A673 (cell line): ENCODE data around the gene COBLL1. TPM values are rescaled to one million over a fixed set of nuclear protein-coding genes. Genes with fewer than 3 reads are reported as not detected.

Experiments
- BruUV-seq: library from RNA; stranded (reverse); fragments of 400-500 nt; replicated peaks from 2 replicates; lab custom pipeline; 2021; lab: Mats Ljungman, UMichigan
- CTCF ChIA-PET: fragments of 300-600 bp; sonication (Branson Sonifier 250); formaldehyde crosslinking; loops from one replicate; lab custom pipeline; 2022; ENCODE audit warnings: antibody characterized with exemption; lab: Charles Lee
- POLR2A ChIA-PET: fragments of 300-600 bp; sonication (Branson Sonifier 250); formaldehyde crosslinking; loops from one replicate; lab custom pipeline; 2022; ENCODE audit warnings: antibody characterized with exemption; ENCODE audit not compliant: low non-redundant PET; lab: Charles Lee
- DNase-seq: peaks from one replicate; pipeline ENCODE4 v3.0.0-alpha.2; 2015; ENCODE audit warnings: low spot score
- H3K27ac ChIP-seq: fragments of 200-600 bp; sonication (generic); 2 replicates; pipeline ENCODE4 v1.5.1; 2016; ENCODE audit warnings: mixed run types, low read depth, mild to moderate bottlenecking, mixed read lengths, antibody characterized with exemption, low read length; ENCODE audit not compliant: poor library complexity, severe bottlenecking
- H3K27me3 ChIP-seq: fragments of 200-600 bp; sonication (generic); replicated peaks from 2 replicates; pipeline ENCODE4 v1.6.1; 2017; ENCODE audit warnings: mixed run types, low read depth, mild to moderate bottlenecking, mixed read lengths, antibody characterized with exemption, low read length; ENCODE audit not compliant: insufficient read depth, poor library complexity
- H3K36me3 ChIP-seq: fragments of 200-600 bp; sonication (generic); 2 replicates; pipeline ENCODE4 v1.6.1; 2016; ENCODE audit warnings: mixed run types, mild to moderate bottlenecking, mixed read lengths, antibody characterized with exemption, low read length; ENCODE audit not compliant: insufficient read depth, poor library complexity, severe bottlenecking
- H3K4me1 ChIP-seq: fragments of 200-600 bp; sonication (generic); 2 replicates; pipeline ENCODE4 v1.6.1; 2017; ENCODE audit warnings: mixed run types, mild to moderate bottlenecking, mixed read lengths, antibody characterized with exemption, low read length; ENCODE audit not compliant: insufficient read depth, poor library complexity, severe bottlenecking
- H3K4me3 ChIP-seq: fragments of 200-600 bp; sonication (generic); 2 replicates; pipeline ENCODE4 v1.5.1; 2016; ENCODE audit warnings: low read depth, mixed run types, mild to moderate bottlenecking, mixed read lengths, low read length; ENCODE audit not compliant: poor library complexity, severe bottlenecking
- H3K9me3 ChIP-seq: fragments of 200-600 bp; sonication (generic); 2 replicates; pipeline ENCODE4 v1.6.1; 2016; ENCODE audit warnings: mixed run types, low read depth, mild to moderate bottlenecking, mixed read lengths, antibody characterized with exemption, low read length; ENCODE audit not compliant: poor library complexity, severe bottlenecking
- EZH2 ChIP-seq: fragments of 200-600 bp; sonication (generic); IDR thresholded peaks from 2 replicates; pipeline ENCODE4 v1.6.1; 2017; ENCODE audit warnings: borderline replicate concordance, low read depth, mild to moderate bottlenecking, mixed read lengths, antibody characterized with exemption, low read length; ENCODE audit not compliant: poor library complexity, severe bottlenecking
- intact Hi-C: fragments of 100-400 bp; cut with micrococcal nuclease; formaldehyde crosslinking; loops from one replicate; pipeline ENCODE4 v1.10.0; 2022; ENCODE audit not compliant: unreplicated experiment
- total RNA-seq: library from RNA; stranded (reverse); gene quantifications from 2 replicates; pipeline ENCODE4 v1.2.3, GENCODE V29; 2021
- TF ChIP-seq, protein P1 (sequence below): fragments of 300-800, 200-600 bp; sonication (generic); conservative IDR thresholded peaks from 2 replicates; pipeline ENCODE4 v1.5.1; 2017; ENCODE audit warnings: low read depth, mild to moderate bottlenecking, antibody characterized with exemption, low read length, moderate library complexity, mixed read lengths

Gene COBLL1
- total RNA-seq, 1 experiment from 2014 or later = 6.6 TPM

- Histone ChIP-seq H3K9me3 (no peaks in the 10 kb centered on the region), H3K4me1 (peaks cover 9% of the 10 kb centered on the region), H3K27me3 (no peaks in the 10 kb centered on the region), H3K4me3 (no peak overlapping the region), H3K27ac (no peak overlapping the region), H3K36me3 (no peaks in the 10 kb centered on the region)
- POLR2A ChIA-PET = no interaction called here
- TF ChIP-seq EZH2 = no peak
- TF ChIP-seq, protein P1, sequence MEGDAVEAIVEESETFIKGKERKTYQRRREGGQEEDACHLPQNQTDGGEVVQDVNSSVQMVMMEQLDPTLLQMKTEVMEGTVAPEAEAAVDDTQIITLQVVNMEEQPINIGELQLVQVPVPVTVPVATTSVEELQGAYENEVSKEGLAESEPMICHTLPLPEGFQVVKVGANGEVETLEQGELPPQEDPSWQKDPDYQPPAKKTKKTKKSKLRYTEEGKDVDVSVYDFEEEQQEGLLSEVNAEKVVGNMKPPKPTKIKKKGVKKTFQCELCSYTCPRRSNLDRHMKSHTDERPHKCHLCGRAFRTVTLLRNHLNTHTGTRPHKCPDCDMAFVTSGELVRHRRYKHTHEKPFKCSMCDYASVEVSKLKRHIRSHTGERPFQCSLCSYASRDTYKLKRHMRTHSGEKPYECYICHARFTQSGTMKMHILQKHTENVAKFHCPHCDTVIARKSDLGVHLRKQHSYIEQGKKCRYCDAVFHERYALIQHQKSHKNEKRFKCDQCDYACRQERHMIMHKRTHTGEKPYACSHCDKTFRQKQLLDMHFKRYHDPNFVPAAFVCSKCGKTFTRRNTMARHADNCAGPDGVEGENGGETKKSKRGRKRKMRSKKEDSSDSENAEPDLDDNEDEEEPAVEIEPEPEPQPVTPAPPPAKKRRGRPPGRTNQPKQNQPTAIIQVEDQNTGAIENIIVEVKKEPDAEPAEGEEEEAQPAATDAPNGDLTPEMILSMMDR = no peak
- peak; percentile 17 for DNase-seq
- CTCF ChIA-PET = no interaction called here
- intact Hi-C loops = no loop called here
- no TSS peak for BruUV-seq
Observed at GRCh38 chr2:164722616-164723338, 118.8 kb downstream of the COBLL1 start.

DNA sequence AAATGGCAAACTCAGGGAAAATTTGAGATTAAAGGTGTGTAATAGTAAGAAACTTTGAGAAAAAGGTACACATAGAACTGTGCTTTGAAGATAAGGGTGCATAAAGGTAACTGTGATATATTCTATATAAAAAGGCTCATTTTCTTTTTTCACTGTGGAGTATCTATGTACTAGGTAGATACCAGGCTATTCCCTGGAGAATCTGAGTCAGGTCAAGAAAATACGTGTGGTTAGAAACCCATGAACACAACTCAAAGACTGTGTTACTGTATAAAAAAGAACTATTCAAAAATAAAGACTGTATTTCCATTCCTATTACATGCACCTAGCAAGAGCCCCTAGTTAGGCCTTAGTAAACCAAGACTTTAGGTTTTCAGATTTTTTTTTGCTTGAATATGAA is 120.2 kb downstream of the COBLL1 start:
- Histone ChIP-seq H3K27me3 (no peaks in the 10 kb centered on the region), H3K27ac (no peak overlapping the region), H3K4me1 (peaks cover 9% of the 10 kb centered on the region), H3K36me3 (no peaks in the 10 kb centered on the region), H3K9me3 (no peaks in the 10 kb centered on the region), H3K4me3 (no peak overlapping the region)
- TF ChIP-seq, protein P1 = no peak
- no peak for TF ChIP-seq EZH2
- intact Hi-C loops = no loop called here
- no peak for DNase-seq
- BruUV-seq = no TSS peak
- ChIA-PET POLR2A (no interaction called here), CTCF (no interaction called here)

DNA sequence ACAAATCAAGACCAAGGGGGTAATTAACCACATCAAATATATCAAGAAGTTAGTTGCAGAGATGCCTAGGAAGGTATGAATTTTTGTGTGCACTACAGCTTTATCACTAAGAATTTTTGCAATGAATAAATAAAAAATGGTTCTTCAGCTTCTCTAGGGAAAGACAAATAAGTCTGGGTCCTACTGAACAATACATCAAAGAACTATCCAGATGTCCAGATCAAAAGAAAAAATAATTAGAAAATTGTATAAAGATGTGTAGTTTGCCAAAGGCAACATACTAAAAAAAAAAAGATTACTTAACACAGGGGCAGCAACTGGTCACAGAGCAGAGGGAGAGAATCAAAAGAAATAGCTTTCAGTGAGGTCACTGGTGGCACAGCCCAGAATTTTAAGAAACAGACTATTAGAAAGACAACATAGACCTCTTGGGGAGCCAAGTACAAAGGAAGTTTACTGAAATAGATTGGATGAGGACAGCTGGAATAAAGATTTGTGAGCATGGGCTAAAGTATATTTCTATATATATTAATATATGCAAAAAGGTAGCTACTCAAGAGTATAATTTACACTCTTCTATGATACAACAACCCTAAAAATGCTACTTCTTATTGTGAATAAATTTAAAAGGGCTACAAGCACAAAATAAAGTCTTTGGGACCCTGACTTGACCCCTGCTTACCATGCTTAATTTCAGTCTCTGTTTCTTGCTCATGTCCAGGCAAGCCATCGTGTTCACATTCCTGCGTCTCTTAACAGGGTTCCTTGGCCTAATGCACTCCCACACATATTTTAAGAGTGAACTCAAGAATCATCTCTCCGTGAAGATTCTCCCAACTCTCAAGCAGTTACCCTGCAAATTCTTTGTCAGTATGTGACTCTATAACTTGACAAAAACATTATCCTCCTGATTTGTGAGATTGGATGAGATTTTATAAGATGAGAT is 121.4 kb downstream of the COBLL1 start:
- intact Hi-C loops = loop anchor here (2.0 to 10.0 kb wide), 2 partner anchors 159 to 1555 kb away; no protein-coding TSS in a partner anchor
- no peaks in the 10 kb centered on the region for H3K27me3 ChIP-seq
- DNase-seq = no peak
- peaks cover 14% of the 10 kb centered on the region for H3K4me1 ChIP-seq
- TF ChIP-seq EZH2 = no peak
- TF ChIP-seq, protein P1 = no peak
- CTCF ChIA-PET = interaction anchor here (1.9 kb wide), 1 partner anchor 160 kb away, joined by 4 read pairs; no protein-coding TSS in a partner anchor
- no peak overlapping the region for H3K4me3 ChIP-seq
- POLR2A ChIA-PET = interaction anchor here (0.7 kb wide), 1 partner anchor 398 kb away, joined by 3 read pairs; no protein-coding TSS in a partner anchor
- no TSS peak for BruUV-seq
- H3K27ac ChIP-seq = no peak overlapping the region
- H3K36me3 ChIP-seq = no peaks in the 10 kb centered on the region
- H3K9me3 ChIP-seq = no peaks in the 10 kb centered on the region
